SK-N-SH (cell line): ENCODE results near the gene APEH. TPM values are rescaled to one million over a fixed set of nuclear protein-coding genes. Genes with fewer than 3 reads are reported as not detected.

ENCODE experiments used
- CTCF ChIA-PET: fragments of 300-600, 350-600 bp; formaldehyde crosslinking; extraction: SDS; loops from one replicate; lab custom pipeline; 2021; lab: Yijun Ruan, JAX
- POLR2A ChIA-PET: fragments of 350-600 bp; sonication (Branson Sonifier 250); formaldehyde crosslinking; extraction: SDS; loops from one replicate; lab custom pipeline; 2020; ENCODE audit warnings: antibody characterized with exemption, inconsistent platforms; lab: Yijun Ruan, JAX
- DNase-seq: peaks from one replicate; pipeline ENCODE4 v3.0.0; 2012
- H2AFZ ChIP-seq: fragments of 200-600 bp; sonication (generic); 2 replicates; pipeline ENCODE4 v1.8.1; 2016; ENCODE audit warnings: antibody characterized with exemption, mild to moderate bottlenecking, low read depth
- H3F3A ChIP-seq: fragments of 200-600 bp; sonication (generic); replicated peaks from 2 replicates; pipeline ENCODE3; 2016; ENCODE audit warnings: antibody characterized with exemption, mild to moderate bottlenecking; ENCODE audit not compliant: insufficient read depth
- H3K27ac ChIP-seq, 2 experiments: fragments of 200-500 bp in 1 of 2; fragments of 200-600 bp in 1 of 2; sonication (Bioruptor generic) in 1 of 2; sonication (generic), shearing (Covaris generic) in 1 of 2; 2 replicates each; pipeline versions ENCODE4 v1.5.1 to v1.6.1; 2014 to 2016; ENCODE audit warnings: low read depth in 2 of 2, inconsistent platforms in 1 of 2, low read length in 1 of 2, mild to moderate bottlenecking in 1 of 2, mixed read lengths in 1 of 2
- H3K27me3 ChIP-seq: fragments of 200-600 bp; sonication (generic), shearing (Covaris generic); 2 replicates; pipeline ENCODE4 v1.6.1; 2016; ENCODE audit warnings: mixed run types; ENCODE audit not compliant: insufficient read depth
- H3K36me3 ChIP-seq, 2 experiments: fragments of 200-500 bp in 1 of 2; fragments of 200-600 bp in 1 of 2; sonication (Bioruptor generic) in 1 of 2; sonication (generic) in 1 of 2; replicated peaks in 1 of 2; 2 replicates each; pipeline versions ENCODE3 to v1.5.1; 2014 to 2016; ENCODE audit warnings: low read length in 1 of 2, mild to moderate bottlenecking in 1 of 2; ENCODE audit not compliant: insufficient read depth in 2 of 2, control insufficient read depth in 1 of 2
- H3K4me1 ChIP-seq, 2 experiments: fragments of 200-500 bp in 1 of 2; fragments of 200-600 bp in 1 of 2; sonication (Bioruptor generic) in 1 of 2; sonication (generic), shearing (Covaris generic) in 1 of 2; 2 replicates each; pipeline versions ENCODE4 v1.5.1 to v1.6.1; 2014 to 2016; ENCODE audit warnings: low read depth in 1 of 2, low read length in 1 of 2, mixed run types in 1 of 2; ENCODE audit not compliant: insufficient read depth in 2 of 2, control insufficient read depth in 1 of 2
- H3K4me2 ChIP-seq: fragments of 200-600 bp; sonication (generic), shearing (Covaris generic); 2 replicates; pipeline ENCODE4 v1.6.1; 2017; ENCODE audit warnings: mixed run types
- H3K4me3 ChIP-seq, 2 experiments: fragments of 200-500 bp in 1 of 2; fragments of 200-600 bp in 1 of 2; sonication (Bioruptor generic) in 1 of 2; sonication (generic), shearing (Covaris generic) in 1 of 2; 2 replicates each; pipeline versions ENCODE4 v1.5.1 to v1.8.1; 2014 to 2016; ENCODE audit warnings: low read depth in 2 of 2, inconsistent platforms in 1 of 2, low read length in 1 of 2, mild to moderate bottlenecking in 1 of 2, mixed read lengths in 1 of 2, moderate library complexity in 1 of 2
- H3K79me2 ChIP-seq: fragments of 200-600 bp; sonication (generic); 2 replicates; pipeline ENCODE4 v1.8.1; 2017; ENCODE audit warnings: mild to moderate bottlenecking; ENCODE audit not compliant: insufficient read depth
- H3K9ac ChIP-seq: fragments of 200-600 bp; sonication (generic); 2 replicates; pipeline ENCODE4 v1.6.1; 2017; ENCODE audit warnings: mixed run types
- H3K9me2 ChIP-seq: fragments of 200-600 bp; sonication (generic); 2 replicates; pipeline ENCODE4 v1.6.1; 2017; ENCODE audit warnings: mixed run types
- H3K9me3 ChIP-seq: fragments of 200-600 bp; sonication (generic); 2 replicates; pipeline ENCODE4 v1.6.1; 2017; ENCODE audit warnings: mixed run types, mild to moderate bottlenecking, moderate library complexity
- H4K20me1 ChIP-seq: fragments of 200-600 bp; sonication (generic); 2 replicates; pipeline ENCODE4 v1.6.1; 2017; ENCODE audit warnings: mild to moderate bottlenecking, mixed run types; ENCODE audit not compliant: insufficient read depth
- CTCF ChIP-seq: fragments of 200-600 bp; sonication (generic); IDR thresholded peaks from 2 replicates; pipeline ENCODE4 v1.6.1; 2017; ENCODE audit warnings: antibody characterized with exemption, mild to moderate bottlenecking, moderate library complexity
- EZH2phosphoT487 ChIP-seq: fragments of 200-600 bp; sonication (generic); IDR thresholded peaks from 2 replicates; pipeline ENCODE4 v1.6.1; 2017; ENCODE audit warnings: low read depth, mixed run types, mild to moderate bottlenecking, antibody characterized with exemption, moderate library complexity, borderline replicate concordance
- FOSL2 ChIP-seq: IDR thresholded peaks from 2 replicates; pipeline ENCODE4 v1.4.0; 2012; ENCODE audit warnings: low read depth, mild to moderate bottlenecking, moderate library complexity, borderline replicate concordance
- FOXM1 ChIP-seq: IDR thresholded peaks from 2 replicates; pipeline ENCODE4 v1.4.0; 2012; ENCODE audit warnings: low read depth, mild to moderate bottlenecking
- GATA2 ChIP-seq: sonication (generic); formaldehyde crosslinking; IDR thresholded peaks from 2 replicates; pipeline ENCODE4 v1.5.0; 2020; ENCODE audit warnings: mild to moderate bottlenecking, missing genetic modification reagents
- IRF3 ChIP-seq: fragments of 150-350 bp; IDR thresholded peaks from 2 replicates; pipeline ENCODE4 v1.6.1; 2016; ENCODE audit warnings: mild to moderate bottlenecking, low read depth, low read length
- NFIC ChIP-seq: IDR thresholded peaks from 2 replicates; pipeline ENCODE4 v1.4.0; 2012; ENCODE audit warnings: borderline replicate concordance
- NRF1 ChIP-seq: IDR thresholded peaks from 2 replicates; pipeline ENCODE4 v1.6.1; 2012; ENCODE audit warnings: low read depth, mild to moderate bottlenecking, low read length
- PBX3 ChIP-seq: IDR thresholded peaks from 2 replicates; pipeline ENCODE4; 2012
- RAD21 ChIP-seq: IDR thresholded peaks from 2 replicates; pipeline ENCODE4 v1.6.1; 2012; ENCODE audit warnings: mild to moderate bottlenecking, low read length
- RFX5 ChIP-seq: IDR thresholded peaks from 2 replicates; pipeline ENCODE4 v1.6.1; 2012; ENCODE audit warnings: mild to moderate bottlenecking, improper control_type of control experiment, low read length
- SIN3A ChIP-seq: IDR thresholded peaks from 2 replicates; pipeline ENCODE4 v1.6.1; 2012; ENCODE audit warnings: low read depth, mild to moderate bottlenecking, low read length, moderate library complexity, borderline replicate concordance
- SMC3 ChIP-seq: IDR thresholded peaks from 2 replicates; pipeline ENCODE4 v1.6.1; 2012; ENCODE audit warnings: low read depth, low read length, improper control_type of control experiment
- TAF1 ChIP-seq: IDR thresholded peaks from 2 replicates; pipeline ENCODE4 v1.6.1; 2012; ENCODE audit warnings: low read depth, mild to moderate bottlenecking, low read length, moderate library complexity, borderline replicate concordance
- TCF12 ChIP-seq: IDR thresholded peaks from 2 replicates; pipeline ENCODE4 v1.4.0; 2012
- YY1 ChIP-seq: IDR thresholded peaks from 2 replicates; pipeline ENCODE4 v1.4.0; 2012; ENCODE audit warnings: low read depth, mild to moderate bottlenecking
- ZBTB33 ChIP-seq: IDR thresholded peaks from 2 replicates; pipeline ENCODE4 v1.4.0; 2012; ENCODE audit warnings: low read depth, borderline replicate concordance
- WGBS: methylation state at CpG from one replicate; pipeline ENCODE4 v1.1.6; 2017; ENCODE audit warnings: low lambda C conversion rate; 5-methylcytosine and 5-hydroxymethylcytosine counted together
- polyA plus RNA-seq, 3 experiments: library from polyadenylated mRNA; depleted of rRNA; stranded (reverse); fragments of >200 nt; gene quantifications; 2 replicates each; pipeline ENCODE4 v1.2.3, GENCODE V29; 2012

Gene APEH
- polyA plus RNA-seq, 1 of the 3 experiments (the other 2 are of a cell fraction), result 112 TPM

GRCh38 chr3:49630784-49631183 lies 43.4 kb upstream of the APEH start:
- Histone ChIP-seq H3K9me2 (no peaks in the 10 kb centered on the region), H3K9me3 (no peaks in the 10 kb centered on the region), H3K4me1 (peaks cover 0 to 35% of the 10 kb centered on the region in 2 experiments; a peak in 1 of 4 replicates), H3K27ac (no peak overlapping the region), H3K36me3 (no peaks in the 10 kb centered on the region), H4K20me1 (no peaks in the 10 kb centered on the region), H3K4me2 (no peak overlapping the region), H2AFZ (no peak overlapping the region), H3K27me3 (no peaks in the 10 kb centered on the region), H3K79me2 (no peaks in the 10 kb centered on the region), H3F3A (no peaks in the 10 kb centered on the region), H3K9ac (no peak overlapping the region), H3K4me3 (no peak overlapping the region)
- WGBS, result 83% methylated on average over 1 of the region's 1 CpG
- TF ChIP-seq NRF1, result no peak
- TF ChIP-seq FOSL2, result no peak
- TF ChIP-seq TCF12, result no peak
- TF ChIP-seq GATA2 (CRISPR knock-in tag), result no peak
- no peak for TF ChIP-seq YY1
- TF ChIP-seq EZH2phosphoT487, result no peak
- no peak for TF ChIP-seq NFIC
- TF ChIP-seq SIN3A, result no peak
- no peak for TF ChIP-seq FOXM1
- no peak for TF ChIP-seq SMC3
- TF ChIP-seq PBX3, result no peak
- TF ChIP-seq CTCF, result no peak
- no peak for TF ChIP-seq RAD21
- no peak for TF ChIP-seq ZBTB33
- TF ChIP-seq RFX5, result no peak
- TF ChIP-seq TAF1, result no peak
- no peak for TF ChIP-seq IRF3
- CTCF ChIA-PET, result no interaction called here
- POLR2A ChIA-PET, result no interaction called here
- DNase-seq, result no peak
